COLO668 (cell line): Measurements from ENCODE around the gene STRN.
"Not testable (repeated sequence)": the region's sequence is repeated elsewhere in the genome, so short reads cannot be mapped to it uniquely, and the experiment has no call there.

ENCODE experiments used
- DNase-seq: peaks from one replicate; lab custom pipeline; 2025; ENCODE audit not compliant: unreplicated experiment; lab: John Stamatoyannopoulos, UW

STRN gene

GRCh38 chr2:36963734-36964133 is 2.6 kb downstream of the STRN start:
- DNase-seq = no peak

GRCh38 chr2:36963106-36963505 is 3.2 kb downstream of the STRN start:
- no peak for DNase-seq

- no peak for DNase-seq
These were observed 5.6 kb downstream of the STRN start for GRCh38 chr2:36960773-36961172.

GRCh38 chr2:36960005-36960675 is 6.2 kb downstream of the STRN start:
- no peak for DNase-seq

GRCh38 chr2:36954977-36955607 is 11.2 kb downstream of the STRN start:
- DNase-seq = no peak

GRCh38 chr2:36952748-36953197 is 13.6 kb downstream of the STRN start:
- no peak for DNase-seq

- no peak for DNase-seq
These were observed 14.8 kb downstream of the STRN start for GRCh38 chr2:36951574-36951973.

- DNase-seq = no peak
These were observed 15.3 kb downstream of the STRN start for GRCh38 chr2:36951027-36951518.

- no peak for DNase-seq
These were observed 16.5 kb downstream of the STRN start for GRCh38 chr2:36949845-36950244.

GRCh38 chr2:36945240-36945639 is 21.1 kb downstream of the STRN start:
- not testable (repeated sequence) for DNase-seq

GRCh38 chr2:36941867-36942266 is 24.5 kb downstream of the STRN start:
- no peak for DNase-seq

GRCh38 chr2:36936526-36936925 is 29.8 kb downstream of the STRN start:
- not testable (repeated sequence) for DNase-seq

GRCh38 chr2:36931688-36932087 is 34.6 kb downstream of the STRN start:
- not testable (repeated sequence) for DNase-seq

GRCh38 chr2:36930787-36931410 is 35.4 kb downstream of the STRN start:
- DNase-seq = not testable (repeated sequence)

- DNase-seq = not testable (repeated sequence)
These were observed 39.9 kb downstream of the STRN start for GRCh38 chr2:36926175-36927132.

GRCh38 chr2:36922629-36923028 is 43.7 kb downstream of the STRN start:
- DNase-seq = not testable (repeated sequence)

GRCh38 chr2:36921984-36922383 is 44.4 kb downstream of the STRN start:
- DNase-seq = no peak

GRCh38 chr2:36919041-36919837 is 47.1 kb downstream of the STRN start:
- no peak for DNase-seq

- DNase-seq = no peak
These were observed 48.0 kb downstream of the STRN start for GRCh38 chr2:36918307-36918706.

GRCh38 chr2:36915627-36916026 is 50.7 kb downstream of the STRN start:
- no peak for DNase-seq
